ENCODE measurements around the gene TUT7. TPM values are rescaled to one million over a fixed set of nuclear protein-coding genes. Genes with fewer than 3 reads are reported as not detected.
A peak's percentile ranks its signal among the peaks of the same experiment; 100 is the strongest.

The TUT7 gene
- total RNA-seq, 1 donor: 39.8 TPM

- no peaks in the 10 kb centered on the region for H3K27me3 ChIP-seq (ENCODE audit: insufficient read depth, low read length)
- peaks cover 32% of the 10 kb centered on the region for H3K4me1 ChIP-seq (ENCODE audit: insufficient read depth, low read length)
- no peaks in the 10 kb centered on the region for H3K79me2 ChIP-seq (ENCODE audit: insufficient read depth, low read length)
- no peak for DNase-seq (ENCODE audit: insufficient read length, low spot score, missing footprints)
- no peak overlapping the region for H3K4me2 ChIP-seq (ENCODE audit: insufficient read depth, low read length)
- TF ChIP-seq CTCF (IDR thresholded peaks at IDR 0.05; ENCODE audit: extremely low read depth, low read depth, low read length): no peak
- no peaks in the 10 kb centered on the region for H4K20me1 ChIP-seq (ENCODE audit: insufficient read depth, low read length)
- H3K36me3 ChIP-seq (ENCODE audit: insufficient read depth, low read length): peaks cover 82% of the 10 kb centered on the region
- no peak overlapping the region for H3K4me3 ChIP-seq (ENCODE audit: insufficient read depth, low read length)
- H2AFZ ChIP-seq (ENCODE audit: low read length): no peak overlapping the region
- H3K9me3 ChIP-seq (ENCODE audit: low read depth, low read length): no peaks in the 10 kb centered on the region
- no peak overlapping the region for H3K27ac ChIP-seq (ENCODE audit: low read depth, low read length)
Measured at GRCh38 chr9:86326536-86326935, 27.7 kb downstream of the TUT7 start.

- H2AFZ ChIP-seq (ENCODE audit: low read length): no peak overlapping the region
- no peaks in the 10 kb centered on the region for H3K27me3 ChIP-seq (ENCODE audit: insufficient read depth, low read length)
- no peak for TF ChIP-seq CTCF (IDR thresholded peaks at IDR 0.05; ENCODE audit: extremely low read depth, low read depth, low read length)
- no peak overlapping the region for H3K4me3 ChIP-seq (ENCODE audit: insufficient read depth, low read length)
- no peaks in the 10 kb centered on the region for H3K9me3 ChIP-seq (ENCODE audit: low read depth, low read length)
- DNase-seq (ENCODE audit: insufficient read length, low spot score, missing footprints): no peak
- no peaks in the 10 kb centered on the region for H3K79me2 ChIP-seq (ENCODE audit: insufficient read depth, low read length)
- H4K20me1 ChIP-seq (ENCODE audit: insufficient read depth, low read length): no peaks in the 10 kb centered on the region
- no peak overlapping the region for H3K4me2 ChIP-seq (ENCODE audit: insufficient read depth, low read length)
- peaks cover 40% of the 10 kb centered on the region for H3K4me1 ChIP-seq (ENCODE audit: insufficient read depth, low read length)
- peak overlapping the region; percentile 35 for H3K27ac ChIP-seq (ENCODE audit: low read depth, low read length)
- H3K36me3 ChIP-seq (ENCODE audit: insufficient read depth, low read length): peaks cover 79% of the 10 kb centered on the region
Measured at GRCh38 chr9:86324901-86325300, 29.3 kb downstream of the TUT7 start.

GRCh38 chr9:86324308-86324707, 29.9 kb downstream of the TUT7 start:
- H3K27me3 ChIP-seq (ENCODE audit: insufficient read depth, low read length): no peaks in the 10 kb centered on the region
- no peaks in the 10 kb centered on the region for H3K9me3 ChIP-seq (ENCODE audit: low read depth, low read length)
- peaks cover 40% of the 10 kb centered on the region for H3K4me1 ChIP-seq (ENCODE audit: insufficient read depth, low read length)
- H4K20me1 ChIP-seq (ENCODE audit: insufficient read depth, low read length): no peaks in the 10 kb centered on the region
- no peaks in the 10 kb centered on the region for H3K79me2 ChIP-seq (ENCODE audit: insufficient read depth, low read length)
- no peak for DNase-seq (ENCODE audit: insufficient read length, low spot score, missing footprints)
- H3K4me3 ChIP-seq (ENCODE audit: insufficient read depth, low read length): no peak overlapping the region
- H3K36me3 ChIP-seq (ENCODE audit: insufficient read depth, low read length): peaks cover 79% of the 10 kb centered on the region
- no peak for TF ChIP-seq CTCF (IDR thresholded peaks at IDR 0.05; ENCODE audit: extremely low read depth, low read depth, low read length)
- no peak overlapping the region for H2AFZ ChIP-seq (ENCODE audit: low read length)
- H3K27ac ChIP-seq (ENCODE audit: low read depth, low read length): peak overlapping the region; percentile 35
- H3K4me2 ChIP-seq (ENCODE audit: insufficient read depth, low read length): no peak overlapping the region

GRCh38 chr9:86322973-86323644, 31.1 kb downstream of the TUT7 start:
- no peaks in the 10 kb centered on the region for H3K27me3 ChIP-seq (ENCODE audit: insufficient read depth, low read length)
- H3K4me1 ChIP-seq (ENCODE audit: insufficient read depth, low read length): peaks cover 40% of the 10 kb centered on the region
- no peak overlapping the region for H3K4me3 ChIP-seq (ENCODE audit: insufficient read depth, low read length)
- no peak overlapping the region for H2AFZ ChIP-seq (ENCODE audit: low read length)
- DNase-seq (ENCODE audit: insufficient read length, low spot score, missing footprints): no peak
- H3K27ac ChIP-seq (ENCODE audit: low read depth, low read length): peak overlapping the region; percentile 35
- no peaks in the 10 kb centered on the region for H3K79me2 ChIP-seq (ENCODE audit: insufficient read depth, low read length)
- H3K4me2 ChIP-seq (ENCODE audit: insufficient read depth, low read length): no peak overlapping the region
- no peaks in the 10 kb centered on the region for H4K20me1 ChIP-seq (ENCODE audit: insufficient read depth, low read length)
- no peak for TF ChIP-seq CTCF (IDR thresholded peaks at IDR 0.05; ENCODE audit: extremely low read depth, low read depth, low read length)
- no peaks in the 10 kb centered on the region for H3K9me3 ChIP-seq (ENCODE audit: low read depth, low read length)
- peaks cover 87% of the 10 kb centered on the region for H3K36me3 ChIP-seq (ENCODE audit: insufficient read depth, low read length)
